HG03280 (cell line): ENCODE results near the gene PRR33.

Source experiments
- ATAC-seq: cut with Tn5 transposase; IDR thresholded peaks from one replicate; pipeline ENCODE4 v1.9.1; 2021; ENCODE audit warnings: mild to moderate bottlenecking, moderate library complexity; ENCODE audit not compliant: unreplicated experiment

PRR33 gene

DNA sequence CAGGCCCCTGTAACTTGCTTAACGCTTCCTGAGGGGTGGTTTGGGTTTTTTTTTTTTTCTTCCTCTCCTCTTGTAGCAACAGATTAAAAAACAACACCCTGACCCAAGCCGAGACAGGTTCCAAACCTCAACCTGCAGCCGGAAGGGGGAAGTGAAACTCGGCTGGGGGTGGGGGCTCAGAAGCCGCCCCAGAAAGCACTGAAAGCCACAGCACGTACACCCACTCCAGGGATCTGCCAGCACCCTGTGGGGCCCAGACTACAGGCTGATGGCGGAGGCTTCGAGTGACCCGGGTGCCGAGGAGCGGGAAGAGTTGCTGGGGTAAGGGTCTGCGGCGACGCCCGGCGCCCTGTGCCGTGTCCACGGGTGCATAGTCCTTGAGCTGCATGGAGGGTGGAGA is 38.8 kb downstream of the PRR33 start, which contains the start of gene LSP1:
LSP1 (plus strand) TSS at position 208 of the 400 bp plus-strand sequence; CDS start at position 269, 61 bp downstream.
- peak; percentile 53 for ATAC-seq

DNA sequence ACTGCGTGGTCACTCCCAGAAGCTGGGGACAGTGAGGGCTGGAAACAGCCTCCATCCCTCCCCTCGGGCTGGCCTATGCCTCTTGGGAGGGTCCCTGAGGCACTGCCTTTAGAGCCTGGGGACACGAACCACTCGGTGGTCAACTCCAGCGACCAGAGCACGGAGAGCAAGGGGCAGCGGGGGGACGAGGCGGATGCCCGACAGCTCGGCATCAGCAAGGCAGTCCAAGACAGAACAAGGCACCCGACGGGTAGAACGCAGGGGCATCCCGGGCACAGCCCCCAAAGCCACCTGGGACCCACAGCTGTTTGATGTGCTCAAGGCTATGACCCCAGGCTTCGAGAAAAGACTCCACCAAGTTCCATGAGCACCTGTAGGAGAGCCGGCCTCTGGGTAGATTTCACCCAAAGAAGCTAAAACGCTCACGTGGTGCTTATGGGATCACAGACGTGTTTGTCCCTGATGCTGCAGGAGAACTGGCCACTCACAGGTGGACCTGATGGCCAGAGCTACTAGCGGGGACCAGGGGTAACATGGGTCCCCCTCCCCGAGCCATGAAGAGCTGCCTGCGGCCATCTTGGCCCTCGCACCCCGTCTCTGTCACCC is 39.3 kb downstream of the PRR33 start:
- peak; percentile 0 for ATAC-seq

DNA sequence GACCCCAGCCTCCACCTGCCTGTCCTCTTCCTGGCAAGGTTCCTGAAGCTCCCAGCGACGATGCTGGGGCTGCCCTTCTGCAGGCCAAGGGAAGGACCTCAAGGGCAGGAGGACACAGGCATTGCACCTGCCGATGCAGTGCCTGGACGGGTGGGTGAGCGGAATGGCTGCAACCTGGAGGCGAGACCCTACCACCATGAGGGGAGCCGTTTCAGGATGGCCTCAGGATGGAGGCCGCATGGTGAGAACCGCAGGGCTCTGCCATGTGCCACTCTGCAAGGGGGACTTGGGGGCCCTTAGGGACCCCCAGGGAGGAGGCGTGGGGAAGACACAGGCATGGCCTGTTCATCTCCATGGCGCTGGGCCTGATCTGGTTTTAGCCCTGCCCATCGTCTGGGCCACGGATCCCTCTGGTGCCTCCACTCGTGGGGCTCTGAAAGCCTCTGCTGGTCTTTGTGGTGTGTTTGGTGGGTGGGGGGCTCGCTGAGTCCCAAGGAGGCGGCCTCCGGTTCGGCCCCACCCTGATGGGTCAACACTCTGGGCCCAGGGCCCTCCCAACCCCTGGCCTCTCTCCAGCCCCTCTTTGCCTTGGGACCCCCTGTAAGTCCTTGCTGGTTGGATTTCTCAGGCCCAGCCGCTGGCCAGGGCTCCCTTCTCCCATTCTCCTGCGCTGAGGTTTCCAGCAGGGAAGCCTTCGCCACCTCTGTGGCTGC is 40.1 kb downstream of the PRR33 start:
- no peak for ATAC-seq

DNA sequence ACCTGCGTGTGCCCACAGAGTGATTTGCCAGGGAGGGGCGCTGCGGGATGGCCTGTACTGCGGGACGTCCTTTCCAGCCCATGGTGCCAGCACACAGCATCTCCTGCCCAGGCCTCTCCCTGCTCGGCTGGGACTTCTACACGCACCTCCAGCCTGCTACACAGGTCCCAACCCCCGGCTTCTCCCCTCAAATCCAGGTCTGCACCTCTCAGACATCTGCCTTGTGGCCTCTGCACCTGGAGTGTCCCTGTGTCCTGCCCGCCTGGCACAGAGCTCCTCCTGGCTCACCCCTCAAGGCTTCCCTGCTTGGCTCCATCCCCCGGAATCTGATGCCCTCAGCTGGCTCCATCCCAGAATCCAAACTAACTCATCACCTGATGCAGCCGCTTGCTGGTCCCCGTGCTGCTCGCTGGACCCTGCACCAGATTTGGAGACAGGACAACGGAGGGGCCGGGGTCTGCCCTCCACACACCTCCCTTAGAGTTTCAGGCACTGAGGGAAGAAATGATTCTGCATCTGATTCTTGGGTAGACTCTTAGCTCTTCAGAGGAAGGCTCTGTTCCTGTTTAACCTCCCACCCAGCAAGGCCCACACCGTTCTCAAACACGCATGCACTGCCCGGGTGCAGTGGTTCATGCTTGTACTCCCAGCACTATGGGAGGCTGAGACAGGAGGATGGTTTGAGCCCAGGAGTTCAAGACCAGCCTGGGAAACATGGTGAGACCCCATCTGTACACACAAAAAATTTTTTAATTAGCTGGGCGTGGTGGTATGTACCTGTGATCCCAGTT is 42.9 kb downstream of the PRR33 start:
- ATAC-seq, result no peak

DNA sequence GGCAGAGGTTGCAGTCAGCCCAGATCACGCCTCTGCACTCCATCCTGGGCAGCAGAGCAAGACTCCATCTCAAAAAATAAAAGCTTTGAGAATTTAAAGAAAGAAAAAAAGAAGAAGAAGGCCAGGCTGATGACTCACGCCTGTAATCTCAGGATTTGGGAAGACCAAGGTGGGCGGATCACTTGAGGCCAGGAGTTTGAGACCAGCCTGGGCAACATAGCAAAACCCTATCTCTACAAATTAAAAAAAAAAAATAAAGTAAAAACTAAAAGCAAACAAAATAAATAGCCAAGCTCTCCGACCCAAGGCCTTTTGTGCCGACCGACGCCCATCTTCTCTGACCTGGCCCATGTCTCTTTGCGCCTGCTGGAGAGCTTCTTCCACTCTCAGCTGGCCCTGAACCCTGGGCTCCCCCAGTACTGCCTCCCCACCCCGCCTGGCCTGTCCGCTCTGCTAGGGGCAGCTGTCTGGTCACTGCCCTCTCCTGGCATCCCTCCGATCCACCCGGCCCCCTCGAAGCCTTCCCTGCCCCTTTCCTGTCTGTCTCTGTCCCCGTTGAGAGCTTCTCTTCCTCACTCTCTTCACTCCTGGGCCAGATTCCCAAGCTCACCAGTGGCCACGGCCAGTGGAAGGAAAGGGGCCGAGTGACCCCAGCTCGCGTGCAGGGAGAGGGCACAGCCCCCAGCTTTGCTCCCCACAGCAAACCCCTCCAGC is 43.6 kb downstream of the PRR33 start:
- no peak for ATAC-seq

DNA sequence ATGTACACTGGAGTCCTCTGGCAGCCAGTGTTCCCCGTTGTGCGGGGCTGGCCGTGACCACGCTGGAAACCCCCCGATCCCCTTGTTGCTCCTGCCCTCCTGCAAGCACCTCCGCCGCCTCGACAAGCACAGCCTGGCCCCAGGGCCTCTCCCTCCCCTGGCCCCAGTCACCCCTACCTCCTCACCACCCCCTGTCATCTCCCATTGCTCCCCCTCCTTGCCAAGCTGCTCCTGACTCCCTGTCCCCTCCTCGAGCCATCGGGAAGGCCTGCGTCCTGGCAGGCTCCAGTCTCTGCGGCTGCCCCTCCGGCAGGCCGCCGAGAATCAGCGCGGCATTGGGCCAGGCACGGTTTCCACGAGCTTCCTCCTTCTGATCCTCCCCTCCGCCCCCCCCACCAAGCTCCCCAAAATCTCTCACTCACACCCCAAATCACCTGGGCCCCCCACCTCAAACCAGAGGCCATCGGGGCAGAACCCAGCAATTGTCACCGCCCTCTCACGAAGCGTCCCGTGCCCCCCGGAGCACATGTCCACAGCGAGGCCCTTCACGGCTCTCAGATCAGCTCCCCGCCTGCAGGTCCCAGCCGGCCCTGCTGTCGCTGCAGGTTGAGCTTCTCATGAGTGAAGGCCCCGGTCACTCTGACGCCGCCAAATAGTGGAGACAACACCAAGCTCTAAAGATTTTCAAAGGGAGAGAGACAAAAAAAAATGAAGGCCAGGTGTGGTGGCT is 44.5 kb downstream of the PRR33 start:
- ATAC-seq, result no peak

DNA sequence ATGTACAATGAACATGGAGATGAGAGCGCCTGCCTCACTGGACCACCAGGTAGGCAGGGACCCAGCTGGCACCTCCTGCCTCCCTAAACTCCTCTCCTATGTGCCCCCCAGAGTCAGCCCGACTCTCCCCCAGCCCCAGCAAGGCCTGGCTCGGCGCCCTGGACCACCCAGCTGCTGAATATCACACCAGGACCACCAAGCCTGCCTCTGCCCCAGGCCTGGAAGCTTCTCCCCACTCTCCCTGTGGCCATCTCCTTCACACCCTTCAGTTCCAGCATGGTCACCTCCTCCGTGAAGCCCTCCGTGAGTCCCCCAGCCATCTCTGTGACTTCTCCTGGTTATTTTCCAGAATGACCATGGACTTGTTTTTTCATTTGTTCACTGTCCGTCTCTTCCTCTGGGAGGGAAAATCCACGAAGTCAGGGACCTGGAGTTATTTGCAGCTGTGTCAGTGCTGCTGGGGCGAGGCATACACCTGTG is 45.2 kb downstream of the PRR33 start:
- ATAC-seq, result no peak

DNA sequence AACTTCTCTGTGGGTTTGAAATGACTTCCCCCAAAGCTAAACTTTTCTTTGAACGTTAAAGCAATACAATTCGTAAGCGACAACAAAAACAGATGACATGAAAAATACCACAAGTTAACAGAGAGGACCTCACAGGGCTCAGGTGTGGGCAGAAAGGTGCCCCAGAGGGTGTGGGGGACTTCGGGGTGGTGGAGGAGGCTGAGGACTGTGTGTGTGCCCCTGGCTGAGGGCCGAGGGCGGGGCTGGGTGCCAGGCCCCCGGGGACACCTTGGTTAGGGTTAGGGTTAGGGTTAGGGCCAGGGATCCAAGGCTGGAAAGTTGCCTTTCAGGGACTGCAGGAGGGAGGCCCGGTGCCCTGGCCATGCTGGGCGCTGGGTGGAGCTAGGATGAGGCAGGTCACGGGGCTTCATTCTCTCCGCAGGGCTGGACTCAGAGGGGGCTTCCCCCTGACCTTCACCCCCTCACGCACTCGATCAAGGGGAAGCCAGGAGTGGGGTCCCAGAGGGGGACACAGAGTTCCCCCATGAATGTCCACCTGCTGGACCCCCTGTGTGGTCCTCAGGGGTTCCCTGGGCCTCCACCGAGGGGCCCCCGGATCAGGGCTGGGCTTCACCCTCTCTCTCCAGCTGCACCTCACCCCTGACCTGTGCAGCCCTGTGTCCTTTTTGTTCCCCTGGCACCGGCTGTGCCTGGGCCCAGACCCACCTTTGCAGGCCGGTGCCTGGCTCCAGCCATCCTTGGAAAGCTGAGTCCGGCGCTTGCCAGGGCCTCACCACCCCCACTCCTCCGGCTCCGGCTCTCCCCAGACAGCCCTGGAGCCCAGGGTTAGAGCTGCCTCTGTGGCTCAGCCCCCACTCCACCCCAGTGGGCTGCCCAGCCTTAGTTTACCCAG is 45.9 kb downstream of the PRR33 start:
- ATAC-seq, result no peak

DNA sequence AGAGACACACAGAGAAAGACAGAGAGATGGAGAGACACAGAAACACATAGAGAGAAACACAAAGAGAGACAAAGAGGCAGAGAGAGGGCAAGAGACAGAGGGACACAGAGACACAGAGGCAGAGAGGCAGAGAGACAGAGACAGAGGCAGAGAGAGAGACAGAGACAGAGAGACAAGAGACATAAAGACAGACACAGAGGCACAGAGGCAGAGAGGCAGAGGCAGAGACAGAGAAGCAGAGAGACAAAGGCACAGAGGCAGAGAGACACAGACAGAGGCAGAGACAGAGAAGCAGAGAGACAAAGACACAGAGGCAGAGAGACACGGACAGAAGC is 46.6 kb downstream of the PRR33 start:
- ATAC-seq, result no peak

DNA sequence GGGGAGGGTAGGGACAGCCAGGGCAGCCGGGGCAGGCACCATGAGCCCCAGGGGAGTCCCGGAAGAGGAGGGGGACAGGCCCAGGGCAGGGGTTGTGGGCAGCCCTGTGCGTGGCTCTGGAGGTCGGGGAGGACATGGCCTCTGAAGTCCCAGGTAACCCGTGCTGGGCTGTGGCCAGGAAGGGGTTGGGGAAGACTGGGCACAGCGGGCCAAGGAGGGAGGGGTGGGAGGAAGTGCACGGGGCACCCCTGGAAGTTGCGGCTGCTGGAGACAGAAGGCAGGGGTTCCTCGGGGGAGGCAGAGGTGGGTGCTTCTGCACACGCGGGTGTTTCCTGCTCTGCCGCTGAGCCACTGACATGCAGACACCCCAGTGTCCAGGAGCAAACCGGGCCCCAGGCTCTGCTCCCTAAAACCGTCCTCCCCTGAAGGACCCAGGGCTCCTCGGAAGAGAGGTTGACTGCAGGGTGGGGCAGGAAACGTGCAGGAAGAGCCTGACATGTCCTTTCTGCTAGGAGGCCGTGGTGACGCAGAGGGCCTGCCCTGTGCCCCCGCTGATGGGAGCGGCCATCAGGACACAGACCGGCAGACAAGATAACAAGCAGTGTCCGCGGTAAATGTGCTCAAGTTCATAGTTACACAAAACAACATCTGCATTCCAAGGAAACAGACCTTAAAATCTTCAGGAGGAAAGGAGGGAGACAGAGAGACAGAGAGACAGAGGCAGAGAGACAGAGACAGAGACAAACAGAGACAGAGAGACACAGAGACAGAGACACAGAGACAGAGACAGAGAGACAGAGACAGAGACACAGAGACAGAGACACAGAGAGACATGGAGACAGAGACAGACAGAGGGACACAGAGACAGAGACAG is 47.2 kb downstream of the PRR33 start:
- no peak for ATAC-seq

DNA sequence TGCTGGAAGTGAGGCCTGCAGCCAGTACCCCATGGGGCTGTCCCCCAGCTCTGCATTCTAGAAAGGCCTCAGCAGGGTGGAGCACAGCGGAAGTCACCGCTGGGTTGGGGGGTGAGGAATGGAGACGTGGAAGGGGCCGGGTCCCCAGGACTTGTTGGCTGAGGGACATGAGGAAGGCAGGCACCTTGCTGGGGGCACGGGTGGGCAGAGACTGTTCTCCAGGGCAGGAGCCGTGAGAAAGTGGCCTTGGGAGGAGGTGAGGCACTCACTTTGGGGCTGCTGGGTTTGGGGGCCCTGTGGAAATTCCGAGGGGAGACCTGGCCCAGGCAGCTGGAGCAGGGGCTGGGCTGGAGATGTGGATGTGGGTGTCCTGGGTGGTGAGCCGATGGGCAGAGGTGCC is 47.9 kb downstream of the PRR33 start:
- no peak for ATAC-seq

DNA sequence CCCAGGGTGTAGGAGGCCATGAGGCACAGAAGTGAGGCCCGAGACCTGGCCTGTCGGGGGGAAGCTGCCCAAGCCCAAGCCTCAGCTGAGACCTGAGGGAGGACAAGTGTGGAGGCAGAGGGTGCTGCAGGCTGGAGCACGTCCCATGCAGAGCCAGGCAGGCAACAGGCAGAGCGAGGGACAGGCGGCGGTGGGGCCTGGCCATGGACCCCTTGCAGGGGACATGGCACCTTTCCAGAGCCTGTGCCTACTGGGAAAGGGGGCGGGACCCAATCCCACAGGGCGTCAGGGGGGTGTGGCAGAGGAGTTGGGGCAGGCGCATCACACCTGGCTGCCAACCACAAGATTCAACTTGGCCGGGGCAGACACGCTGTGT is 48.6 kb downstream of the PRR33 start:
- no peak for ATAC-seq

DNA sequence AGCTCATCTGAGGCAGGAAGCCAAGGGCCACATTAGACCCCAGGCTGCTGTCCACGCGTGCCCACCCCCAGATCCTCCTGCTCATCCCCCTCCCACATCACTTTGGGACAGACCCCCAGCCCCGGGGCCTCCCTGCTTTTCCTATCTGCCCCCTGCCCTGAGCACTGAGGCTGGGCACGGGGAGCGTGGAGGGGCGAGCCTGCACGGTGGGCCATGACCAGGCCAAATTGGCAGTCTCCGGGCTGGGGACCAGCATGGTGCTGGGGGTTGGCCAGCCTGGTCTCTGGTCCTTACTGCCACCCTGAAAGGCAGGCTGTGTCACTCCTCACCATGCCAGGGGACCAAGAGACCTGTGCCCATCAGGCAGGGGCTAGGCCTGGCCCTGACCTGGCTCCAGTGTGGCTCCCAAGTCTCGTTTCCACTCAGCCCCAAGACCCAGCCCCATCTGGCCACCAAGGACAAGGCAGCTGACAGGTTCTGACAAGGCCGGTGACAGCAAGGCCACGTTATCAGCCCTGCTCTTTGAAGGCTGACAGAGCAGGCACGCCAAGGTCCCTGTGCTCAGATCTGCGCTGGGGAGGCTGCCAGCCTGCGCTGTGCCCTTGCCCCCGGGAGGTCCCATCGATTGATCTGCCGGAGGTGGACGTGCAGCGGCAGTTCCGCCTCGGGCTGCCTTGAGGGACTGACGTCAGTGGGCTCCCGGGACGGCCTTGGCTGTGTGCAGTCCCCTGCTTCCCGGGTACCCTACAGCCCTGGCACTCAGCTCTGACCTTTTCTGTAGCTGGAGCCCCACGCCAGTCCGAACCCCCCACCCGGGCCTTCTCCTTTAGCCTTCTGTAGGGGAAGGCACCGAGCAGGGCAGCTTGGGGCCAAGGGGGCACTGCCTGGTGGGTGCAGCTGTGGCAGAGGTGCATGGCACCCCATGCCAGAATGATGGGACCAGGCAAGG is 49.3 kb downstream of the PRR33 start:
- ATAC-seq, result no peak

DNA sequence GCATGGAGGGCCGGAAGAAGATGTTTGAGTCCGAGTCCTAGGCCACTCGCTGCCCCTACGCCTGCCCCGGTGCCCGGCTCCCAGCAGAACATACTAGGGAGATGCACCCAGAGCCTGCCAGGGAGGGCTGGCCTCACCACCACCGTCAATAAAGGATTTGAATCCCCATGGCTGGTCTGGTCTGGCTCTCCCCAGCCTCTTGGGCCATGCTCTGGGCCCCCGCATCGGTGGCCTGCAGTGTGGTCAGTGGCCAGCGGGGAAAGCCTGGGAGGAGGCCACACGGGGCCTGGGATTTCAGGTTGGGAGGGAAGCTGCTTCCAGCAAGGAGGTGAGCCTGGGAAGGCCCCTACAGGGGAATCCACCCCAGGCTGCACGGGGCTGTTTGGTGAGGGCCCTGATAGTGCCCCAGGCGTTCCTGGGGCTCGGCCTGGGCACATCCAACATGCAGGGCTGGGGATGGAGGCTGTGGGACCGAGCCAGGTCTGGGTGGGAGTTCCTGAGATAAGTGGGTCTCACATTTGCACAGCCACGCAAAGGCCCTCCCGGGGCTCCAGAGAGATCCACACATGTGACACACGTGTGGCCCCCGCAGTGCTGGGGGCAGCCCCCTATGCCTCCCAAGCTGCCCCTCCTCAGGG is 50.1 kb downstream of the PRR33 start:
- no peak for ATAC-seq

DNA sequence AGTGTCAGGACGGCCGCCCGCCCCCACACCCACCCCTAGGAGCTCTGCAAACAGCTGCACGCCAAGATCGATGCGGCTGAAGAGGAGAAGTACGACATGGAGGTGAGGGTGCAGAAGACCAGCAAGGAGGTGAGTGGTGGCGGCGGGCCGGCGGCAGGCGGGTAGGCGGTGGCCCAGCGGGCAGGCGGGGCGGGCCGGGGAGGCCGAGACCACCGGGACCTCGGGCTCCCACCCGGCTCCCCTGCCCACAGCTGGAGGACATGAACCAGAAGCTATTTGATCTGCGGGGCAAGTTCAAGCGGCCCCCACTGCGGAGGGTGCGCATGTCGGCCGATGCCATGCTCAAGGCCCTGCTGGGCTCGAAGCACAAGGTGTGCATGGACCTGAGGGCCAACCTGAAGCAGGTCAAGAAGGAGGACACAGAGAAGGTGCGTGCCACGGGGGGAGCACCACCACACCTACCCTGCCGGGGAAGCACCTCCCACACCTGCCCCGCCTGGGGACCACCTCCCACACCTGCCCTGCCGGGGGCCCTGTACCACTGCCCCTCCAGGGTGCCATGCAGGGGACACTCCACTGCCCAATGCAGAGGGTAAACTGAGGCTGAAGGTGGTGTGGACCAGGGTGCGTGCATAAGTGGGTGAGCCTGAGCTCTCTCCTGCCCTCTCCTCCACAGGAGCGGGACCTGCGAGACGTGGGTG is 50.8 kb downstream of the PRR33 start:
- ATAC-seq, result no peak

DNA sequence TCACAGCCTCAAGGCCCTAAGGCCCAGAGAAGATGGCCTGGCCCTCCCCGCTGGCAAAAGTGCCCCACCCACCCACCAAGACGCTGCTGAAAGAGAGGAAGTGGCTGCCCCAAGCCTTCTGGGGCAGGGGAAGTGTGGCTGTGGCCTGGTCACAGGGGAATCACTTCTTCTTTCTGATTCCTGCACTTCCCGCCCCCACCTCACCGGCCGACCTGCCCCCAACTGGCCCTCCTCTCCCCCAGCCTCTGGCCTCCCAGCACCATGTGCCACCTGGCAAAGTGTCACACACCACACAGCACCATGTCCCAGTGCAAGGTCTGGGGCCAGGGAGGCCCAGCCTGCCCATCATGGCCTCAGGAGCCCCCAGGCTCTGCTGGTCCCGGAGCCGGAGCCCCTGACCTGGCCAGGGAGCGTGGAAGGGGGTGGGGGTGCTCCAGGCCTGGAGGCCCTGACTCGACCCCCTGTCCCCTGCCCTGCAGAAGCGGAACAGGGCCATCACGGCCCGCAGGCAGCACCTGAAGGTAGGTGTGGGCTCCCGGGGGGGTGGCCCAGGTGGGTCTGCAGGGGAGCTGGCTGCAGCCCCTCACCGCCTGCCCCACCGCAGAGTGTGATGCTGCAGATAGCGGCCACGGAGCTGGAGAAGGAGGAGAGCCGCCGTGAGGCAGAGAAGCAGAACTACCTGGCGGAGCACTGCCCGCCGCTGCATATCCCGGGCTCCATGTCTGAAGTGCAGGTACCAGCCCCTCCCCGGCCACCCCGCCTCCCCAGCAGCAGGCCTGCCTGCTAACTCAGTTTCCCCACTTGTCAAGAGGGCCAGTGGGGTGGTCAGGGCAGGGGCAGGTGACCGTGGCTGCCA is 51.5 kb downstream of the PRR33 start:
- no peak for ATAC-seq
